ENCODE measurements around the gene POC5.
A peak's percentile ranks its signal among the peaks of the same experiment; 100 is the strongest.

The POC5 gene

DNA sequence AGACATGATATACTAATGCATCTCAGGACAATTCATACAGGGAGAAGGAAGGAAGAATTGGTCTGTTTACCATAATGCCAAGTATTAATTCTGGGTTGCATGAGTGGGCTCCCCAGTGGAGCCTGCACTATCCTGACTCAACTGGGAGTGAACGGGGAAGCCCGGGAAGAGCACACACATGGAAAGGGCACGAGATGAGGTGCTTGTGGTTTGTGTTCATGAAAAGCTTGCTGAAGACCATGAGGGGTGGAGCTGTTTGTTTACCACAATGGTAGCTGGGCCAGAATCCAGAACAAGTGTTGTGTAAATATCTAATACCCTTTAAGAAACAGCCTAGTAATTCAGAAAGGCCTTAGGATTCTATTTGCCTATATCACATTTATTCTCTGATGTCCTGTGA, 44.6 kb downstream of the POC5 start:
- no peak for DNase-seq
- Histone ChIP-seq H3K4me3 (no peak overlapping the region), H3K9me3 (no peaks in the 10 kb centered on the region), H3K27ac (no peak overlapping the region), H3K36me3 (peaks cover 0 to 38% (median 7%) of the 10 kb centered on the region in 3 donors), H3K4me1 (peaks cover 0 to 2% (median 0%) of the 10 kb centered on the region in 4 donors), H3K27me3 (no peaks in the 10 kb centered on the region)
- intact Hi-C loops (cut with DNase I; ENCODE audit: low total_unique reads): no loop called here
- TF ChIP-seq, protein P1, sequence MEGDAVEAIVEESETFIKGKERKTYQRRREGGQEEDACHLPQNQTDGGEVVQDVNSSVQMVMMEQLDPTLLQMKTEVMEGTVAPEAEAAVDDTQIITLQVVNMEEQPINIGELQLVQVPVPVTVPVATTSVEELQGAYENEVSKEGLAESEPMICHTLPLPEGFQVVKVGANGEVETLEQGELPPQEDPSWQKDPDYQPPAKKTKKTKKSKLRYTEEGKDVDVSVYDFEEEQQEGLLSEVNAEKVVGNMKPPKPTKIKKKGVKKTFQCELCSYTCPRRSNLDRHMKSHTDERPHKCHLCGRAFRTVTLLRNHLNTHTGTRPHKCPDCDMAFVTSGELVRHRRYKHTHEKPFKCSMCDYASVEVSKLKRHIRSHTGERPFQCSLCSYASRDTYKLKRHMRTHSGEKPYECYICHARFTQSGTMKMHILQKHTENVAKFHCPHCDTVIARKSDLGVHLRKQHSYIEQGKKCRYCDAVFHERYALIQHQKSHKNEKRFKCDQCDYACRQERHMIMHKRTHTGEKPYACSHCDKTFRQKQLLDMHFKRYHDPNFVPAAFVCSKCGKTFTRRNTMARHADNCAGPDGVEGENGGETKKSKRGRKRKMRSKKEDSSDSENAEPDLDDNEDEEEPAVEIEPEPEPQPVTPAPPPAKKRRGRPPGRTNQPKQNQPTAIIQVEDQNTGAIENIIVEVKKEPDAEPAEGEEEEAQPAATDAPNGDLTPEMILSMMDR (IDR thresholded peaks at IDR 0.05): no peak

DNA sequence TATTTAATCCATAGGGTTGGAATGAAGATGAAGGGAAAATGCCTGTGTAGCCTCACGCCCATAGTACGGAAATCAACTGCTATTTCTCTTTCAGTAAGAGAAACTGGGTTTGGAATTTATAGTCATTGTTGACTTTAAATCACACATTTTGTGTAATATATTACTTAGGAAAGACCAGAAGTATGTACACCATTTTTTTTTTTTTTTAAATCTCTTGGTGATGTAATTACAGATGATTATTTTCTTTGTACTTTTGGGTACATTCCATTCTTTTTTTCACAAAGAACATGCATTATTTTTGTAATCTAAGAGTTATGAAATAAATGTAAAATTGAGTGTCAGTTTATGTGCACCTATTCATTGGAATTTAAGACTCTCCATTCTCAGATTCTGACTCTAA, 45.7 kb downstream of the POC5 start:
- peaks cover 0 to 2% (median 0%) of the 10 kb centered on the region in 4 donors for H3K4me1 ChIP-seq
- no peak overlapping the region for H3K27ac ChIP-seq
- H3K4me3 ChIP-seq: no peak overlapping the region
- peaks cover 0 to 38% (median 7%) of the 10 kb centered on the region in 3 donors for H3K36me3 ChIP-seq
- H3K9me3 ChIP-seq: no peaks in the 10 kb centered on the region
- TF ChIP-seq, protein P1 (IDR thresholded peaks at IDR 0.05): no peak
- intact Hi-C loops (cut with DNase I; ENCODE audit: low total_unique reads): no loop called here
- H3K27me3 ChIP-seq: no peaks in the 10 kb centered on the region
- DNase-seq: no peak

DNA sequence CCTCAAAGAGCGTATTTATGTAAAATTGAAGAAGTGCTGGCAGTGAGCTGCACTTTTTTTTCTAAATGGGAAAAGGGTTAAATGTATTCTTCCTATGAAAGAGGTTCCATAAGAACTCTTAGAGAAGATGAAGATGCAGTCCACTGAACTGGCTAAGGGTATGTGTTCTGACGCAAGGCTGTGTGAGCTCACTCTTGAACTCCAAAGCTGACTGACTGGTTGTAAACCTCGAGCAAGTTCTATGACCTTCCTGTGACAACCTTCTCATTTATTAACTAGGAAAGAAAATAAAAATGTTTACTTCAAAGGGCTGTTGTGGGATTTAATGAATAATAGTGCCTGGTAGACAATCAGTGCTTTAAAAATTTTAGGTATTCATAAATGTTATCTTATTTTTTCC, 46.7 kb downstream of the POC5 start:
- Histone ChIP-seq H3K4me3 (no peak overlapping the region), H3K4me1 (peaks cover 0 to 2% (median 0%) of the 10 kb centered on the region in 4 donors), H3K9me3 (no peaks in the 10 kb centered on the region), H3K27ac (no peak overlapping the region), H3K36me3 (peaks cover 0 to 29% (median 7%) of the 10 kb centered on the region in 3 donors), H3K27me3 (no peaks in the 10 kb centered on the region)
- no peak for DNase-seq
- intact Hi-C loops (cut with DNase I; ENCODE audit: low total_unique reads): no loop called here
- TF ChIP-seq, protein P1 (IDR thresholded peaks at IDR 0.05): no peak

DNA sequence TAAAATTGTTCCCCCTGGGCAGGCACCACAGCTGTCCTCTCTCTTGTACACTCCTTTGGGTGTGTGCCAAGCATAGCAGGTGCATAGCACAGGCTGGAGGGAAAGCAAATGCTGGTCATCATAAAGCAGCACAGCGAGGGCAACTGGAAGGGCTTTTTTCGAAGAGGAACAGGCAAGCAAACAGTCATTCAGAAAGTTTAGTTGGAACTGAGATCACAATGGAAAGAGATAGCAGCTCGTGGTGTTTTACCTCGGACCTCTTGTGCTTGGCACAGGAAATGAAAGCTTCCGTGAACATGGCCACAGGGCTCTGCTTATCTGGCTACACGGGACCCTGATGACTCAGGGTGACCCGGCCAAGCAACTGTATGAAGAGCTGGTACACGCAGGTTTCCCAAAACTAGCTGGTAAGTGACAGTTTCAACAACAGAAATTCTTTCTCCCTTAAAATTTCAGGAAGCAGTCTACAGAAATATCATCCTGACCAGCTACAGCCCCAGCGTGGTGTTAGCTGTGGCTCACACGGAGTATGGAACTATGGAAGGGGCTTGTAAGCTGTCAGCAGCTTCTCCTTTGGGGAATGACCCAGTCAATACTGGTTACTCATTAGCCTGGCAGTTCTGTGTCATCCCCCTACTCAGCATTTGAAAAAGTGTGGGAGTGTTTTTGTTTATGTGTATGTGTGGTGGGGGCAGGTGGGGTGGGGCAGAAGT, 48.1 kb downstream of the POC5 start:
- no peak overlapping the region for H3K27ac ChIP-seq

DNA sequence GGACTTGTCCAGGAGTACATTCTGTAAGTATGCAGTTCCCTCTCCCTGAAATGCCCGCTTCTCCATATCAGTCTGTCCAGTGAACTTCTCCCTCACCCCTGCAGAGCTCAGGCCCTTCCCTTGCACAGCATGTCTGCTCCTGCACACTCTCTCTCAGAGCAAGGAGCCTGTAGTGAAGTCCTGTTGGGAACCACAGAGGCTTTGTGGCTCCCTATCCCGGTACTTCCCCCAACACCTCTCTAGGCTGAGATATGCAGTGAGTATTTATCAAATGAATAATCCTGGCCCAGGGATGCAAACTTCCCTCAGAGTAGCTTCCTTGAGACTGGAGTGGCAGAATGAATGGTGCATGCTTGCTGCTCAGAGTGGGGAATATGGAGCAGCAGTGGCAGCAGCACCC, 48.8 kb downstream of the POC5 start:
- H3K9me3 ChIP-seq: no peaks in the 10 kb centered on the region
- no peak overlapping the region for H3K27ac ChIP-seq
- peaks cover 0 to 14% (median 0%) of the 10 kb centered on the region in 3 donors for H3K36me3 ChIP-seq
- no peaks in the 10 kb centered on the region for H3K27me3 ChIP-seq
- TF ChIP-seq, protein P1 (IDR thresholded peaks at IDR 0.05): no peak
- intact Hi-C loops (cut with DNase I; ENCODE audit: low total_unique reads): no loop called here
- H3K4me1 ChIP-seq: peaks cover 0 to 2% (median 0%) of the 10 kb centered on the region in 4 donors
- H3K4me3 ChIP-seq: no peak overlapping the region
- DNase-seq: no peak

More for the DNA sequence above, 48.1 kb downstream of the POC5 start:
- H3K27me3 ChIP-seq: no peaks in the 10 kb centered on the region
- peaks cover 0 to 17% (median 0%) of the 10 kb centered on the region in 3 donors for H3K36me3 ChIP-seq
- intact Hi-C loops (cut with DNase I; ENCODE audit: low total_unique reads): no loop called here
- TF ChIP-seq, protein P1 (IDR thresholded peaks at IDR 0.05): no peak
- DNase-seq: peak in 1 of 2 donors; percentile 33
- no peaks in the 10 kb centered on the region for H3K9me3 ChIP-seq
- no peak overlapping the region for H3K4me3 ChIP-seq
- H3K4me1 ChIP-seq: peaks cover 0 to 2% (median 0%) of the 10 kb centered on the region in 4 donors
